GM20431 (cell line): Measurements from ENCODE around the gene SLC2A2.

Experiments
- in situ Hi-C: fragments of 300-500 bp; cut with MseI, MboI; formaldehyde crosslinking; loops from one replicate; pipeline ENCODE4 v1.15.0; 2020; ENCODE audit warnings: low sequenced_read_pairs; ENCODE audit not compliant: unreplicated experiment

The SLC2A2 gene

GRCh38 chr3:170949211-170949610 lies 77.3 kb downstream of the SLC2A2 start:
- in situ Hi-C loops, result no loop called here

GRCh38 chr3:170947018-170947769 lies 79.3 kb downstream of the SLC2A2 start:
- in situ Hi-C loops, result no loop called here
